Fibroblast of peridontal ligament (primary cell): ENCODE measurements around the gene COX5B.
"Not testable (repeated sequence)": the region's sequence is repeated elsewhere in the genome, so short reads cannot be mapped to it uniquely, and the experiment has no call there.

Experiments used
- DNase-seq: peaks from one replicate; pipeline ENCODE4 v3.0.0-alpha.2; 2010; ENCODE audit errors: extremely low read depth

Gene COX5B

GRCh38 chr2:97645695-97646629 lies at the start of gene COX5B:
Gene COX5B (plus strand): TSS chr2:97646062. CDS start chr2:97646087, 25 bp downstream.
- peak; percentile 92 for DNase-seq

- DNase-seq = not testable (repeated sequence)
Observed at GRCh38 chr2:97596180-97596579, 49.7 kb upstream of the COX5B start.

- not testable (repeated sequence) for DNase-seq
Observed at GRCh38 chr2:97601537-97601936, 44.3 kb upstream of the COX5B start.

- DNase-seq = not testable (repeated sequence)
Observed at GRCh38 chr2:97605109-97605508, 40.8 kb upstream of the COX5B start.

GRCh38 chr2:97605524-97606339 lies 40.1 kb upstream of the COX5B start:
- not testable (repeated sequence) for DNase-seq

- not testable (repeated sequence) for DNase-seq
Observed at GRCh38 chr2:97608745-97609144, 37.1 kb upstream of the COX5B start.

GRCh38 chr2:97611895-97612294 lies 34.0 kb upstream of the COX5B start:
- not testable (repeated sequence) for DNase-seq

- not testable (repeated sequence) for DNase-seq
Observed at GRCh38 chr2:97615746-97616145, 30.1 kb upstream of the COX5B start.

- no peak for DNase-seq
Observed at GRCh38 chr2:97617911-97618310, 28.0 kb upstream of the COX5B start.

- not testable (repeated sequence) for DNase-seq
Observed at GRCh38 chr2:97618939-97619827, 26.7 kb upstream of the COX5B start.

GRCh38 chr2:97620492-97620891 lies 25.4 kb upstream of the COX5B start:
- not testable (repeated sequence) for DNase-seq

GRCh38 chr2:97622976-97623375 lies 22.9 kb upstream of the COX5B start:
- DNase-seq = not testable (repeated sequence)

- DNase-seq = not testable (repeated sequence)
Observed at GRCh38 chr2:97625354-97626048, 20.4 kb upstream of the COX5B start.

GRCh38 chr2:97626049-97626430 lies 19.8 kb upstream of the COX5B start:
- DNase-seq = not testable (repeated sequence)

GRCh38 chr2:97644023-97644717 lies 1.7 kb upstream of the COX5B start:
- DNase-seq = no peak

- DNase-seq = no peak
Observed at GRCh38 chr2:97645112-97645694, 659 bp upstream of the COX5B start.

- no peak for DNase-seq
Observed at GRCh38 chr2:97646977-97647376, 1.1 kb downstream of the COX5B start.

- no peak for DNase-seq
Observed at GRCh38 chr2:97651114-97651513, 5.3 kb downstream of the COX5B start.

GRCh38 chr2:97653473-97653872 lies 7.6 kb downstream of the COX5B start:
- no peak for DNase-seq

GRCh38 chr2:97653874-97654273 lies 8.0 kb downstream of the COX5B start:
- no peak for DNase-seq
